Nephron (organoid): ENCODE data around the gene KIR3DL1.

Source experiments
- H3K27ac Mint-ChIP-seq, 3 experiments: 2 replicates each; pipeline ENCODE4 v1.8.0; 2020; ENCODE audit warnings: mixed read lengths in 3 of 3, mild to moderate bottlenecking in 2 of 3, moderate library complexity in 1 of 3
- H3K27me3 Mint-ChIP-seq: 2 replicates; pipeline ENCODE4 v1.8.0; 2021; ENCODE audit warnings: low read depth, mild to moderate bottlenecking, moderate library complexity, mixed read lengths
- H3K36me3 Mint-ChIP-seq: 2 replicates; pipeline ENCODE4 v1.8.0; 2020; ENCODE audit warnings: low read depth, mixed read lengths
- H3K4me1 Mint-ChIP-seq: 2 replicates; pipeline ENCODE4 v1.8.0; 2020; ENCODE audit warnings: mixed read lengths
- H3K4me3 Mint-ChIP-seq, 3 experiments: 2 replicates each; pipeline ENCODE4 v1.8.0; 2020; ENCODE audit warnings: mild to moderate bottlenecking in 3 of 3, mixed read lengths in 3 of 3, moderate library complexity in 2 of 3
- H3K9me3 Mint-ChIP-seq: 2 replicates; pipeline ENCODE4 v1.8.0; 2020; ENCODE audit warnings: mixed read lengths
- CTCF ChIP-seq, 3 experiments: fragments of 200-600 bp; sonication (generic); IDR thresholded peaks; one replicate each; pipeline ENCODE4 v1.5.0; 2021; ENCODE audit warnings: antibody characterized with exemption in 3 of 3; ENCODE audit not compliant: unreplicated experiment in 3 of 3

The KIR3DL1 gene

GRCh38 chr19:54873990-54874389 is 57.7 kb downstream of the KIR3DL1 start, which contains the start of gene FCAR:
Gene FCAR (plus strand): TSS chr19:54874235. CDS start chr19:54874290, 55 bp downstream.
- peaks cover 44% of the 10 kb centered on the region for H3K9me3 Mint-ChIP-seq
- no peaks in the 10 kb centered on the region for H3K4me1 Mint-ChIP-seq
- H3K27ac Mint-ChIP-seq: no peak within 1 kb of the TSS
- no peak within 1 kb of the TSS for H3K4me3 Mint-ChIP-seq
- H3K36me3 Mint-ChIP-seq: no peaks in the 10 kb centered on the region
- no peak for TF ChIP-seq CTCF (IDR thresholded peaks at IDR 0.05; ENCODE audit: unreplicated experiment in 3 of 3)
- no peaks in the 10 kb centered on the region for H3K27me3 Mint-ChIP-seq

GRCh38 chr19:54875506-54875905 is 59.2 kb downstream of the KIR3DL1 start:
- no peak overlapping the region for H3K27ac Mint-ChIP-seq
- TF ChIP-seq CTCF (IDR thresholded peaks at IDR 0.05; ENCODE audit: unreplicated experiment in 3 of 3): no peak
- no peaks in the 10 kb centered on the region for H3K4me1 Mint-ChIP-seq
- H3K4me3 Mint-ChIP-seq: no peak overlapping the region
- no peaks in the 10 kb centered on the region for H3K36me3 Mint-ChIP-seq
- H3K9me3 Mint-ChIP-seq: peaks cover 55% of the 10 kb centered on the region
- no peaks in the 10 kb centered on the region for H3K27me3 Mint-ChIP-seq

- H3K4me1 Mint-ChIP-seq: no peaks in the 10 kb centered on the region
- H3K27me3 Mint-ChIP-seq: no peaks in the 10 kb centered on the region
- no peaks in the 10 kb centered on the region for H3K36me3 Mint-ChIP-seq
- H3K9me3 Mint-ChIP-seq: peaks cover 45% of the 10 kb centered on the region
- no peak for TF ChIP-seq CTCF (IDR thresholded peaks at IDR 0.05; ENCODE audit: unreplicated experiment in 3 of 3)
- H3K27ac Mint-ChIP-seq: no peak overlapping the region
- H3K4me3 Mint-ChIP-seq: no peak overlapping the region
Observed at GRCh38 chr19:54877471-54877870, 61.2 kb downstream of the KIR3DL1 start.
